Stimulated activated CD8-positive, alpha-beta memory T cell treated with anti-CD3 and anti-CD28 coated beads, Interleukin-7, amount 100 ng/mL, for 48 hours (primary cell): ENCODE results near the gene SLC13A5.
A peak's percentile ranks its signal among the peaks of the same experiment; 100 is the strongest.

Source experiments
- DNase-seq, 2 donors: peaks; one replicate each; pipeline ENCODE4 v3.0.0-alpha.2; 2020; ENCODE audit warnings: low read depth in 1 of 2; ENCODE audit errors: extremely low read depth in 1 of 2

Gene SLC13A5

GRCh38 chr17:6684881-6685767 lies 28.0 kb downstream of the SLC13A5 start:
- DNase-seq: no peak

- DNase-seq: no peak
Observed at GRCh38 chr17:6684460-6684783, 28.7 kb downstream of the SLC13A5 start.

DNA sequence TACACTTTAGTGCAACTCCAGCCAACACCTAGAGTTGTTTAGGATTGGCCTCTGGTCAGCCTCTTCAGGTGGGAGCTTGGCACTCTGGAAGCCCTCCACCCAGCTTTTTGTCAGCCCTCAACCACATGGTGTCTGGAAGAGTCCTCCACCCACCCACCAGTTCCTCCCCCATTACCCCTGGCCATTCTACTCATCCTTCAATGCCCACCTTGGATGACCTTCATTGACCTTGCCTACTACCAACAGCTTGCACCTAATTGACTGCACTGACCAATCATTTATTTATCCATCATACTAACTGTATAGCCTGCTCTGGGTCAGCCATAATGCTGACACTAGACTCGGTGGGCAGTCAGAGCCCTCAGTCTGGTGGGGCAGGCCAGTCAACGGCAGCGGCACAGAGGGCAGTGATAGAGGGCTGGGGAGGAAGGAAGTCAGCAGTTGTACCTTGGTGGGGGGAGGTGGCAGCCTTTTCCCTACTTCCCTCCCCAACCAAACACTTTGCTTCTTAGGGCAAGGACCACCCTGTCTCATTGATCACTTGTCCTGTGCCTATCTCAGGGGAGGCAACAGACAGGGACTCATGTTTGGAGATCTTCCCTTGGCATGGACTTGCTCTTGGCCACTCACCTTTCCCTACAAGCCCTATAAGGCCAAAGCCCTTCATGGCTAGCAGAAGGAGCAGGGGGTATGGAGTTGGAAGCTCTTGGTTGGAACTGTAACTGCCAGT lies 29.3 kb downstream of the SLC13A5 start:
- DNase-seq: no peak

- DNase-seq: no peak
Observed at GRCh38 chr17:6683081-6683684, 30.0 kb downstream of the SLC13A5 start.

DNA sequence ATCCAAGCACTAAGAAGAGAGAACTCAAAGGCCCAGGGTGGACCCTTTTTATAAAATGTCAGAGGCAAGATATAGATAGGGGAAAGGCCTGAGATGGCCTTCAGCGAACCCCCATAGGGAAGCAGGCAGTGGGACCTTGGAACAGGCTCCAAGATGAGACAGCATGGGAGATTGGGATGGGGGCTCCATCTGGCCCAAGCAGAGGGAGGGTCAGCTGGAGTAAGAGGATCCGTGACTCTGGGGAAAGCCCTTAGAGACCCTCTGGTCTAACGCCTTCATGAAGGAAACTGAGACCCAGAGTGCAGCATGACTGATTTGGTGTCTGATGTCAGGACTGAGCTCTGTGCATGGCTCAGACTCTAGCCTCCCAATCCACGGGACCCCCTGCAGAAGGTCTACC lies 30.8 kb downstream of the SLC13A5 start:
- DNase-seq: no peak

DNA sequence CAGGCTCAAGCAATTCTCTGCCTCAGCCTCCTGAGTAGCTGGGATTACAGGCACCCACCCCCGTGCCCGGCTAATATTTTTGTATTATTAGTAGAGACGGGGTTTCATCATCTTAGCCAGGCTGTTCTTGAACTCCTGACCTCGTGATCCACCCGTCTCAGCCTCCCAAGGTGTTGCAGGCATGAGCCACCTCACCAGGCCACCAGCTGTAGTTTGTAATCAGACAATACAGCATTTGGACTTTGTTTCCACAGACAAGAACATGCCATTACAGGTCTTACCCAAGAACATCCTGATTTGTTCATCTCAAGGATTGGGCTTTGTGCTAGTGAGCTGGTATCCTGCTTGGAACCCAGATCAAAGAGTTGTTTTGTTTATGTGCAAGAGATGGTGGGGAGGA lies 31.5 kb downstream of the SLC13A5 start:
- no peak for DNase-seq

DNA sequence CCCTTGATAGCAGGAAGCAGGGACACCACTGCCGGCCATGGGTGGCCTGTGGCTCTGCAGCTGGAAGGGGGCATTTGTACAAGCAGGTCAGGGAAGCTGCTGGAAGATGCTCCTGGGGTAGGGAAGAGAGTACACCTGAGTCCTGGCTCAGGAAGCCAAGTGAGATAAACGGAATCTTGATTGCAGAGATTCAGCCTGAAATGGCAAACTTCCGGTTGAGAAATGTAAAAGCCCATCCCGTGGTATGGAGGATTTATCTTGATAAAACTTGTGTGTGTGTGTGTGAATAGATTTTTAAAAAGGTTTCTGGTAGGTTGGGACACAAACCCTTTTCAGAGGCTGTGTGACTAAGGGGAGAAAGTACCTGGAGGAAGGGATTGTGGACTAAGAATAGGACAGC lies 32.0 kb downstream of the SLC13A5 start:
- no peak for DNase-seq

DNA sequence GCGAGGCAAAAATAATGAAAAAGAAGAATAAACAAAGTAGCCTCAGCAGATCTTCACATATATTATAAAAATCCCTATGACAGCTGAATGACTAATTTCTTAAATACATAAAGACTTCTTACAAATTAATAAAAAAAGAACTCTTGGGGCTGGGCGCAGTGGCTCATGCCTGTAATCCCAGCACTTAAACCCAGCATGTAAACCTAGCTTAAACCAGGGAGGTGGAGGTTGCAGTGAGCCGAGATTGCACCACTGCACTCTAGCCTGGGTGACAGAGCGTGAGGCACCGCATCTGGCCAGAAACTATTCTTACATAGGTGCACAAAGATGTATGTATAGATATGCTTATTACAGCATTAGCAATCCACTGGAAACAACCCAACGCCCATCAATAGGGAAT lies 33.9 kb downstream of the SLC13A5 start:
- no peak for DNase-seq

DNA sequence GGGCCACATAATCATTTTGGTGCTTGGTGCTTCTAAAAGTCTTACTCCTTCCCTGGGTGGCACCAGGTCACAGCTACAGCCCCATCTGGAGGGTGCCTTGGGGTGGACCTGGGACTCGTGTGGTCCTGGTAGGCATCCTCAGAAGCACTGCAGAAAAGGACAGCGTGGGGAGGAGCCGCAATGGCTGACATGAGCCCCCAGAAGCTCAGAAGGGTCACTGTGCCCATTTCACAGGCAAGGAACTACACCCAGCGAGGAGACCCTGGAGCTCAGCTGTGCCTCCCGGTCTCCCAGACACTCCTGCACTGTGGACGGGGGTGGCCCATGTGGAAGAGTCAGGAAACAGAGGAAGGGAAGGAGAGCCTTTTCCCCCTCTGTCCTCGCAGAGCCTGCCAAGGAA lies 35.2 kb downstream of the SLC13A5 start:
- no peak for DNase-seq

DNA sequence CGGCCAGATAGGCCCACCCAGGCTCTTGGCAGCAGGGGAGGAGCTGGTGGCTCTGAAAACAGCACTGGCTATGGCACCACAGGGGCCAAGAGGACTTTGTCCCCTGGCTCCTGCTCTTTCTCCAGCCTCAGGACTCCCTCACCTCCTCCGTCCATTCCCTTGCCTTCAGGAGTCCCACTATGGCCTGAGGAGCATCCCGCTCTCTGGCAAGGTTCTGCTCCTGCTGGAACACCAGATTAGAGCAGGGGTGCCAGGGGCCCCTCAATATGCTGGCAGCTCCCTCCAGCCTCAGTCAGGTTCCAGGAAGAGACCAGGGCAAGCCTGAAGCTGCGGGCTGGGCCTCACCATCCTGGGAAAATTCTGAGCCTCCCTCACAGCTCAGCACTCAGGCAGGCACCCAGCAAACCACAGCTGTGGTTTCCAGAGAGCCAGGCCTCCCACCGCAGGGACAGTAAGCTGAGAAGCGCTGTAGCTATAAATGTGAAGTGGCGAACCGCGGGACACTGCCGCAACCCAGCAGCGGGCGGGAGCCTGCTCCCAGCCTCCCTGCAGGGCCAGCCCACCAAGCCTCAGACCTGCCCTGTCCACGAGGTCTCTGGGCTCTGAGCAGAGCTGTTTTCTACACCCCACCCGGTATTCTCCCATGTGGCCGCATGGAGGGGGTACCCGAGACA lies 35.9 kb downstream of the SLC13A5 start:
- DNase-seq: peak in 1 of 2 donors; percentile 6

GRCh38 chr17:6676802-6677157 lies 36.4 kb downstream of the SLC13A5 start:
- DNase-seq: no peak

DNA sequence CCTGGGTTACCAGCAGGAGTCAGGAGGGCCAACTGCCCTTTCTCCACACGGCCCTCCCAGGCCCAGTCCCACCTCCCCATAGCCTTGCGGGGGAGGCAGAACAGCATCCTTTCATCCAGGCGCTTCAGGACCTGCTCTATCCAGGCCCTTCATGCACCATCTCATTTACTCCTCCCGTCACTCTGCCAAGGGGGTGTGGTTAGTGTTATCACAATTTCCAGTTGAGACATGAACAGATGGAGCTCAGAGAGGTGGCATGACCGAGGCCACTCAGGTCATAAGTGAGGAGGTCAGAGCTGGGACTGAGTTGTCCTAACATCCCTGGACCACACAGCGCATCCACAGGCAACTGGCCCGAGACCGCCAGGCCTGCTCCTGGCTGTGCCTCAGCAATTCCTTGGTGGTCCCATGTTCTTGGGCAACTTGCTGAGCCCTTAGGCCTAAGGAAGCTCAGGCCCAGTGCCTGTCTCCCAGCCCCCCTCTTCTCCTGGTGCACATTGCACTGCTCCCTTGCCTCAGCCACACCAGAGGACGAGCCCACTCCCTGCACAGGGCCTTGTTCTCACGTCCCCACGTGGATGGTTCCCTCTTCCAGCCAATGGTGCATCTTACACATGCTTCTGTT lies 37.9 kb downstream of the SLC13A5 start:
- no peak for DNase-seq

- no peak for DNase-seq
Observed at GRCh38 chr17:6674586-6674985, 38.6 kb downstream of the SLC13A5 start.

GRCh38 chr17:6671431-6671830 lies 41.7 kb downstream of the SLC13A5 start:
- DNase-seq: no peak

DNA sequence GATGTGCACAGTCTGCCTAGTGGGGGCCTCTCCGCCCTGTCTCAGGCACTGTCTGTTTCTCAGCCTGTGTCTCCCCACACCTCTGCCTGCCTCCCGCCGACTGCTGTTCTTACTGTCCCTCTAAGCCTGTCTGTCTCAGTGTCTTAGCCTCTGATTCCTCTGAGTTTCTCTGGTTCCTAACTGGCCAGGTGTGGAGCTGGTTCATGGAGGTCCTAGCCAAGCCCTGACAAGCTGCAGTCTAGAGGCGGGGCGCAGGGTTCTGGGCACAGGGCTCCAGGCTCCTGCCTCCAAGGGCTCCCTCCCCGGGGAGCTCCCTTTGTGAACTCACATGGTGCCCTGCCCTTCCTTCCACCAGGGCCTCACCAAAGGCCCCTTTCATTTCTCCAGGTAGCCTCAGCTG lies 42.2 kb downstream of the SLC13A5 start:
- DNase-seq: no peak

DNA sequence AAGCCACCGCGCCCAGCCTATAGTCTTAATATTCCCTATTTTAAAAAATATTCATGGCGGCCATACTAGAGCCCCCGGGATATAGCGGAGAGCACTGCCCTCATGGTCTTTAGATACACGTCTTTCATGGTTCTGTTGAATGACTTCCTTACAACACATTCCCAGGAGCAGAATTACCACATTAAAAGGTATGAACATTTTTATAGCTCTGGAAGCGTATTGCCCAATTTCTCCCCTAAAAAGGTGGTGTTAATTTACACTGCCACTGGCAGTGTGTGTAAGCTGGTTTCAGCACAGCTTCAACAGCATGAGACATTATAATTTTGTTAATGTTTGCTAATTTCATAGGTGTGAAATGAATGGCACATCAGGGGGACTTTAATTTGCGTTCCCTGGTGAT lies 42.6 kb downstream of the SLC13A5 start:
- DNase-seq: no peak

GRCh38 chr17:6669479-6670212 lies 43.5 kb downstream of the SLC13A5 start:
- no peak for DNase-seq

- DNase-seq: no peak
Observed at GRCh38 chr17:6668727-6669425, 44.3 kb downstream of the SLC13A5 start.

DNA sequence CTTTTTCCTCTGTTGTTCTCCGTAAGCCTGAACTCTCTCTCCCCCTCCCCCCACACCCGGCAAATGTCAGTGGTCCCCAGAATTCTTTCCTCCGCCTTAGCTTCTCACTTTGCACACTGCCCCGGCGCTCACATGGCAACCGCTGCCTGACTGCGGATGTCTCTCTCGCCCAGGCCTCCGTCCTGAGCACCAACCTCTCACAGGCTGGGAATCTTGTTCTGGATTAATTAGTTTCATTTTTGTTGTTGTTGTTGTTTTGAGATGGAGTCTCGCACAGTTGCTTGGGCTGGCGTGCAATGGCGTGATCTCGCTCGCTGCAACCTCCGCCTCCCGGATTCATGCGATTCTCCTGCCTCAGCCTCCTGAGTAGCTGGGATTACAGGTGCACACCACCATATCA lies 45.0 kb downstream of the SLC13A5 start:
- no peak for DNase-seq

- DNase-seq: no peak
Observed at GRCh38 chr17:6667516-6667915, 45.7 kb downstream of the SLC13A5 start.
